CD4-positive, alpha-beta T cell treated with Interleukin-10 for 1 hour (primary cell): Measurements from ENCODE around the gene PPP1R3F.

Source experiments
- DNase-seq: peaks from one replicate; pipeline ENCODE4 v3.0.0-alpha.2; 2020

PPP1R3F gene, protein sequence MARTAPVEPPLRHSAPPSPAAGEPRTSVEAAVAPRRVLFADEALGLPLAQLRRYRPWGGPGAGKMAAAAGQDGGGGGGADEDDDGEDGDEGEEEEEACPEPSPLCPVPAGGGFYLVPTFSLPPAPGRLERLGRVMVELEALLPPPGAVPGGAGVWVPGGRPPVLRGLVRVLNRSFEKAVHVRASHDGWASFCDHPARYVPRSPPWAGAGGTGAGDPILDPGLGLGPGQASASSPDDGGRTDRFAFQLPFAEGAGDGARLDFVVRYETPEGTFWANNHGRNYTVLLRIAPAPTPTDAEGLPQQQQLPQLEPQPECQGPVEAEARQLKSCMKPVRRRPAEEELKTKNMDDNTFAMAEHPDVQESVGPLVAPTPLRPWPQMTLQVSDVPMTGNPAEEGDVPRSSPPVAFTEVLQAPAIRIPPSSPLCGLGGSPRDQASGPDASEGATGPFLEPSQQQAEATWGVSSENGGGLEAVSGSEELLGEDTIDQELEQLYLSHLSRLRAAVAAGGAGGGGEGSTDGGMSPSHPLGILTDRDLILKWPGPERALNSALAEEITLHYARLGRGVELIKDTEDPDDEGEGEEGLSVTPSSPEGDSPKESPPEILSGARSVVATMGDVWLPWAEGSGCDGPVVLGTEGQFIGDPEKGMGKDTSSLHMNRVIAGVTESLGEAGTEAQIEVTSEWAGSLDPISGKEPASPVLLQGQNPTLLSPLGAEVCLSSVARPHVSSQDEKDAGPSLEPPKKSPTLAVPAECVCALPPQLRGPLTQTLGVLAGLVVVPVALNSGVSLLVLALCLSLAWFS

GRCh38 chrX:49269767-49270248, at the start of gene PPP1R3F:
TSS of gene PPP1R3F (plus strand) at chrX:49269793. CDS start at chrX:49269870, 77 bp downstream.
- DNase-seq: no peak

- DNase-seq: no peak
These were observed 49.5 kb upstream of the PPP1R3F start for GRCh38 chrX:49220100-49220499.

GRCh38 chrX:49221868-49222267, 47.7 kb upstream of the PPP1R3F start:
- no peak for DNase-seq

DNA sequence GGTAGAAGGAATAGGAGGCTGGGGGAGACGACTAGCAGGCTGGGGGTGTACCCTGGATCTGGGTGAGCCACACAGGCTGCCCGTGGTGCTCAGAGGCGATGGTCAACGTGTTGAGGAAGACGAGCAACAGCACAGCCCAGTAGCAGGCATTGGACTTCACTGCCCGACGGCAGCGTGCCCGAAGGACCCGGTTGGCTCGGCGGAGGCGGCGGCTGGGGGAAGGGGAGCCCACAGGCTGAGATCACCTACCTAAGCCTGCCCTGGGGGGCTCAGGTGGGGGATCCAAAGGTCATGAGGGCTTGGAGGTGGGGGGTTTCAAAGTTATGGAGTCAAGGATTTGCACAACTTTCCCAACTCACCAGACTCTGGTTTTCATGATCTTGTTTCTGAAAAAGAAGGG, 43.7 kb upstream of the PPP1R3F start:
- DNase-seq: no peak

DNA sequence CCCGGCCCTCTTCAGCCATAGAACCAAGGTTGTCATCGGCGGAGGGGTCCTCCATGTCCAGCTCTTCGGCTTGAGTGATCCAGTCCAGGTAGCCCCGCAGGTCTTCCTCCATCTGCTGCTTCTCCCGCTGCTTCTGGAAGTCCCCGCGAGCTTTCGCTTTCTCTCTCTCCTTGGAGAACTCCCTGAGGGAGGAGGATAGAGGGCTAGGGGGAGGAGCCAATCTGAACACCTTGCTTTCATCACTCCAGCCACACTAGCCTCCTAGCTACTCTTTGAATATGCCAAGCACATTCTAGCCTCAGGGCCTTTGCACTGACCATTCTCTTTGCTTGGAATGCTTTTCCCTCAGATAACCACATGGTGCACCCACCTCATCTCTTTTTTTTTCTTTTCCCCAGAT, 42.6 kb upstream of the PPP1R3F start:
- DNase-seq: no peak

DNA sequence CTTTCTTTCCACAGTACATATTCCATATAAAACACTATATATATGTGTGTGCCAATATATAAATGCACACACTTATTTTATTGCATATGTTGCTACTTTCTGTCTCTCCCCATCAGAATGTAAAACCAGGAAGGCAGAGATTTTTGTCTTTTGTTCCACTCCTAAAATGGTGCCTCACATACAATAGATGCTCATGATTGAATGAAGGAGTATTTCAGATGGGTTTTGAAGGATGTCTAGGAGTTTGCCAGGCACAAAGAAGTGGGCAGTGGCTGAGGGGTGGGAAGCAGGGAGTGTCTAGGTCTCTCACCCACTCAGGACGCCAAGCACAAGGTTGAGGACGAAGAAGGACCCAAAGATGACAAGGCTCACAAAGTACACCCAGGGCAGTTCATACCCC, 41.9 kb upstream of the PPP1R3F start:
- no peak for DNase-seq

- no peak for DNase-seq
These were observed 41.4 kb upstream of the PPP1R3F start for GRCh38 chrX:49228185-49228584.

DNA sequence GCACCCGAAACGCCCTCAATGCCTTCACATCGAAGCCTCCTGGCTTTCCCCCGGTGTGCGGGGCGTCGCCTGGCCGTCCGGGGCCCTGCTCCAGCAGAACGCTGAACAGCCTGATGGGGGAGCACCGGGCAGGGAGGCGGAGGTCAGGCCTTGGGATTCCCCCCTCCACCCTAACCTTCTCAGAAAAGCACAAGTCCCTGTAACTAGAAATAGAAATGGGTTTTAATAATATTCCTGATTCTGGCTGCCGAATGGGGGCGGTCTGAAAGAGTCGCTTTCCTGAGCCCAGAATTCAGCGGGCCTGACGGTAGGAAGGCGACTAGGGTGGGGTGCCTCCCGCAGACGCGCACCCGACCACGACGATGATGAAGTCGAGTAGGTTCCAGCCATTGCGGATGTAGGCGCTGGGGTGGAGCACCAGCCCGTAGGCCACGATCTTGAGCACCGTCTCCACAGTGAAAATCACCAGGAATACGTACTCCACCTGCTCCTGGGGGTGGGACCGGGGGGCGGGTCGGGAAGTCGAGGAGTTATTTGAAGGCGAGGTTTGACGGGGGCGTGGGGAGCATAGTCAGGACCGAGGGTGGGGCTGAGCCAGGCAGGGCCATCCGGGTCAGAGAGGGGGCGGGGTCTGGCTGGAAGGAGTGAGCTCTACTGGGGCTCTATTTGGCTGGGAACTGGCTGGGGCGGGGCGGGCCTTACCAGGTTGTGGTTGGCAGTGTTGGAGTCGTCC, 38.9 kb upstream of the PPP1R3F start:
- peak; percentile 68 for DNase-seq

DNA sequence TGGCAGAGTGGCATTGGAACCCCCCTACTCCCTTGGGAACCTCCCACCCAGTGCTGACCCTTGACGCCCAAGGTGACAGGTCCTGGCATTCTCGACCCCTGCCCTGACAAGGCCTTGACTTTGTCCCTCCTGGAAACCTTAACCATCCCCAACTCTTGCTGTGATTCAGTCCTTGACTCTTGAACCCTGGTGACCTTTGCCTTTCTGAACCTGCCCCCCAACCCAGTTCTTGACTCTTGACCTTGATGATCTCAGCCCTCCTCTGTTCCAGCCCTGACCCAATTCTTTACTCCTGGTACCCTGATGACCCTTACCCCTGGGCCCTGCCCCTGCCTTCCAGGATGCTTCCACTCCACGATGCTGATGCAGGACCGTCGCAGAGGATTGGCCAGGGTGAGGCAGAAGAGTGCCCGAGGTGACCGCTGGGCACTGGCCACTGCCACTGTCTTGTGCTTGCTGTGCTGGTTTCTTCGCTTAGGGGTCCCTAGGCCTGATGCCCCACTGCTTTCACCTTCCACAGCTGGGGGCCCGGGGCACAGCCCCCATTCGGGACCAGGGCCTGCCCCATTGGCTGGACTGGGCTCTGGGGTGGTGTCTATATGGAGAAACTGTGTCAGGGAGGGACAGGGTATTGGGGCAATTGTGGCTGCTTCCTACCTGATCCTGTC, 38.1 kb upstream of the PPP1R3F start:
- no peak for DNase-seq

- DNase-seq: no peak
These were observed 37.1 kb upstream of the PPP1R3F start for GRCh38 chrX:49232525-49232924.

GRCh38 chrX:49233176-49233575, 36.4 kb upstream of the PPP1R3F start, which contains the start of gene CACNA1F:
TSS of gene CACNA1F (minus strand) at chrX:49233340. CDS start at chrX:49233309, 31 bp downstream.
- DNase-seq: no peak

DNA sequence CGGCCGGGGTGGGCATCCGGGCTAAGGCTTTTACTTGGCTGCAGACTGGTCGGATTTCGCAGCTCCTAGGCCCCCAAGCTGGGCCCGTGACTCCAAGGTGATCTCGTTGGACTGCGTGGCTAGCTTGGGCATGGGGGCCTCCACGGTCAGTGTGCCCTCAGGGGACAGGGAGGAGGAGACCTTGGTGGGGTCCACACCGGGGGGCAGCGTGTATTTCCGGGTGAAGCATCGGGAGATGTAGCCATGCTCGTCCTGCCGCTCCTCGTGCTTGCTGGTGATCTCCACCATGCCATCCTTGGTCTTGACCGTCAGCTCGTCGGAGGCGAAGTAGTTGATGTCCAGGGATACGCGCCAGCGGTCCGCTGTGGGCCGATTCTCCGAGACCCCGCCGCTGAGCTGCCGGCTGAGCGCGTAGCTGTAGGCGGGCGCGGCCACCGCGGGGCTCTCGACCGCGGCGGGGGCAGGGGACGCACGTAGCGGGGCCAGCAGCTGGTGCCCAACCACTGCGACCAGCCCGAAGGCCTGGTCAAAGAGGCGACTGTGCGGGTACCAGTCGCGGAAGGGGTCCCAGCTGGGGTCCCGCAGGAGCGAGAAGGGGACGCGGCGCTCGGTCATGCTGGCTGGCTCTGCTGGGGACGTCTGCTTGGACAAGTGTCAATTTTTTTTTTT, 35.6 kb upstream of the PPP1R3F start:
- no peak for DNase-seq

DNA sequence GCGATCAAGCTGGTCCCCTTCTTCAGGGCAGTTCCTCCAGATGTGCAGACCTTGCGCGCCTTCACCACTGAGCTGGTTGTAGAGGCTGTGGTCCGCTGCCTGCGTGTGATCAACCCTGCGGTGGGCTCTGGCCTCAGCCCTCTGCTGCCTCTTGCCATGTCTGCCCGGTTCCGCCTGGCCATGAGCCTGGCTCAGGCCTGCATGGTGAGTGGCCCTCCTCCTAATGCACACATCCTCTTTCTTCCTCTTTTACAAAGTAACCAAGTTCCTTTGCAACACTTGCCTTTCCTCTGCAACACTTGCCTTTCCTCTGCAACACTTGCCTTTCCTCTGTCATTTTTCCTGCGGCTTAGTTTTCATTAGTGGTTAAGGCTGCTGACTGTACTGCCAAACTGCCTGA, 32.5 kb upstream of the PPP1R3F start:
- DNase-seq: no peak

DNA sequence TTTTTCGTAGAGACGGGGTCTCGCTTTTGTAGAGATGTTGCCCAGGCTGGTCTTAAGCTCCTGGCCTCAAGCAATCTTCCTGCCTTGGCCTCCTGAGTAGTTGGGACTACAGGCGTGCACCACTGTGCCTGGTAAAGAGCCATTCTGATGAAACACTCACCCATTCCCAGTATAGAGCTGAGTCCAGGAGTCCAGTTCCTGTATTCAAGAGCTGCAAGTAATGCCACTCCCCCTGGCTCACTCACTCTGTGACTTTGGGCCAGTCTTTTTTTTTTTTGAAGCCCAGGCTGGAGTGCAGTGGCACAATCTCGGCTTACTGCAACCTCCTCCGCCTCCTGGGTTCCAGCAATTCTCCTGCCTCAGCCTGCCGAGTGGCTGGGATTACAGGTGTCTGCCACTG, 30.9 kb upstream of the PPP1R3F start:
- DNase-seq: no peak

- no peak for DNase-seq
These were observed 27.0 kb upstream of the PPP1R3F start for GRCh38 chrX:49242545-49243066.

GRCh38 chrX:49243166-49243565, 26.4 kb upstream of the PPP1R3F start:
- no peak for DNase-seq

DNA sequence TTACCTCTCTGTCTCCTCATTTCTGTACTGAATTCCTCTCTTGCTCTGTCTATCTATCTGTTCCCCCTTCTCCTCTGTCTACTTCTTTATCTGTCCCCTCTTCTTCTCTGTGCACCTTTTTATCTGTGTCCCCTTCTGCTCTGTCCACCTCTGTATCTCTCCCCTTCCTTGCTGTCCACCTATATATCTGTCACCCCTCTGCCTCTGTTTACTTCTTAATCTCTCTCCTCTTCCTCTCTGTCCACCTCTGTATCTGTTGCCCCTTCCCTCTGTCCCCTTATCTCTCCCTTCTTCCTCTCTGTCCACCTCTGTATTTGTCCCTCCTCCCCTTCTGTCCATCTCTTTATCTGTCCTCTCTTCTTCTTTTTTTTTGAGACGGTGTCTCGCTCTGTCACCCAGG, 25.4 kb upstream of the PPP1R3F start:
- no peak for DNase-seq

GRCh38 chrX:49246541-49246940, 23.1 kb upstream of the PPP1R3F start:
- no peak for DNase-seq

GRCh38 chrX:49247346-49247745, 22.2 kb upstream of the PPP1R3F start:
- DNase-seq: no peak

DNA sequence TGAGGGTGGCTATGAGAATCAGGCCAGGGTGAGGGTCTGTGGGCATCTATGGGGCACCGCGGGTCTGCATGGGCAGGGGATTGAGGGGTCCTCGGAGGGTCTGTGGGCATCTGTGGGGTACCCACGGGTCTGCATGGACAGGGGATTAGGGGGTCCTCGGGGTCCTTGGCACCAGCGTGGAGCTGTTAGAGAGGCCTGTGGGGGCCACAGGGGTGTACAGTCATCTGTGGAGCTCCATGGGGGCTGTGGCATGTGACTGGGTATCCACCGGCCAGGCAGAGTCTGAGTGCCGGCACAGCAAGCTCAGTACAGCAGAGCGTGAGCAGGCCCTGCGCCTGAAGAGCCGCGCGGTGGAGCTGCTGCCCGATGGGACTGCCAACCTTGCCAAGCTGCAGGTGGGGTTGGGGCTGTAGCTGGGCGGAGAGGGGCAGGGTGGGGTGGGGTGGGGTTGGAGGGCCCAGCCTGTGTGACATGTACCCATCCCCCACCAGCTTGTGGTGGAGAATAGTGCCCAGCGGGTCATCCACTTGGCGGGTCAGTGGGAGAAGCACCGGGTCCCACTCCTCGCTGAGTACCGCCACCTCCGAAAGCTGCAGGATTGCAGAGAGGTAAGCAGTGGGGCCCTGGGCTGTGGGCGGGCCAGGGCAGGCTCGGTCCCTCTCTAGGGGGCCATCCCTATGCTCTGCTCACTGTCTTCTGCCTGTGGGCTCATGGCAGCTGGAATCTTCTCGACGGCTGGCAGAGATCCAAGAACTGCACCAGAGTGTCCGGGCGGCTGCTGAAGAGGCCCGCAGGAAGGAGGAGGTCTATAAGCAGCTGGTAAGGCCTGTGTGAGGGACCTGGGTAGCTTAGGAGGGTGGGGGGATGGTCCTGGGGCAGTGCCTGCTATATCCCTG, 21.4 kb upstream of the PPP1R3F start:
- no peak for DNase-seq

DNA sequence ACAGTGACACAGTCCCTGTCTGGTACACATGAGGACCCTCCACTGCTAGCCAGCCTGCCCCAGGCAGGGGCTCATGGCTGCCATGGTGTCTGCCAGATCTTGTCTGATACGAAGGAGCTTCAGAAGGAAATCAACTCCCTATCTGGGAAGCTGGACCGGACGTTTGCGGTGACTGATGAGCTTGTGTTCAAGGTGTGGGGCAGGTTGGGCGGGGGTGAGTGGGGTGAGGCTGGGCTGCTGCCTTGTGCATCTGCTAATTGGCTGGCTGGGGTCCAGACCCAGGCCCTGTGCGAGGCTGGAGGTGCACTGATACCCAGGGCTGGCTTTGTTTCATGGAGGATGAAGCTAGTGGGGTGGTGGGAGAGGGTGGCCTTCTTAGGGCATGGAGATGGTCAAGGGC, 20.5 kb upstream of the PPP1R3F start:
- DNase-seq: no peak
